GM18511 (cell line): ENCODE results near the gene TARM1.

Source experiments
- ATAC-seq: cut with Tn5 transposase; IDR thresholded peaks from one replicate; pipeline ENCODE4 v1.9.1; 2021; ENCODE audit warnings: mild to moderate bottlenecking, moderate library complexity; ENCODE audit not compliant: unreplicated experiment

Gene TARM1

GRCh38 chr19:54035215-54036178 is 45.7 kb downstream of the TARM1 start:
- no peak for ATAC-seq

DNA sequence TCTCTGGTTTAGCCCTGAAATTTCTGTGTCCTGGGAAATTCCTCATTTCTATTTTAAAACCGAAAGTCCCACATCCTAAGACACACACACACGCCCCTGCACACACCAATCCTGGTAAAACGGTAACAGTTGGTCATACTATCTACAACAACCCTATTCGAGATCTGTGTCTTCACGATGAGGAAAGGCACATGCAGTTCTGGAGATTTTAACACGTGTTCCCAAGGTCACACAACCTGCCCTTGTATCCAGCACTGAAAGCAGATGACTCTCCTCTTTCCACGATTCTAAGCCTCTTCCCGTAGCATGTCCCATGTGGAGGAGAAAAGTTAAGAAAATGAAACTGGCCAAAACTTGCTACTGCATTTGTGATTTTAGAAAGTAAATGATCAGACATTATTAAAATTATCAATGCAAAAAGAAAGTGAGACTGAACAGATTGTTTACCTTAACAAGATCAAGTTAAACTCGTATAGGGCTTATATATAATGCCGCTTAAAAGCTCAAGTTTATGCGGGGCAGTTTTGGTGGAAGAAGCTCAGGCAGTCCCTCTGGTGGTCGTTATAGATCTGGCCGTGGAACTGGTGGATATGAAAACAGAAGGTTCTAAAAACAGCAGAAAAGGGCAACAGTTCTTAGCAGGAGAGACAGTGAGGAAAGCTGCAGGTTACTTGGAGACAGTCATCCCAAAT is 50.1 kb downstream of the TARM1 start:
- ATAC-seq: no peak

DNA sequence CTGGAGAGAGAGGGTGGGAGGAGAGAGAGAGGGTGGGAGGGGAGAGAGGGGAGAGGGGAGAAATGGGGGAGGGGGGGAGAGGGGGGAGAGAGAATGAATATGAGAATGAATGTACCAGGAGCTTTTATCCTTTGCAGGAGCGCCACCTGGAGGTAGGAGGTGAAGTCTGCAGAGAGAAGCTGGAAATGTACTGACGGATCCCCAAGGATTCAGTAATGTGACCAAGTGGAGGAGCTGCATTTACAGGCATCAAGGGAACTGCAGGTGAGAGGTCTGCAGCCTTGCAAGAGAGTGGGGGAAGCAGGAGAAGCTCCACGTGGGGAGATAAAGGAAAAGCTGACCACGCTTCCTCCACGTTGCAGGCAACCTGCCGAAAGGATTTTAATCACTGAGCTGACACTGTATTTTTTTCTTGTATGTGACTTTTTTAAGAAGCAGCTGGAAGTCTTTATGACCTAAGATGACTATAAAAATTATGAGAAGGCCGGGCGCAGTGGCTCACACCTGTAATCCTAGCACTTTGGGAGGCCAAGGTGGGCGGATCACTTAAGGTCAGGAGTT is 51.2 kb downstream of the TARM1 start:
- ATAC-seq: no peak

DNA sequence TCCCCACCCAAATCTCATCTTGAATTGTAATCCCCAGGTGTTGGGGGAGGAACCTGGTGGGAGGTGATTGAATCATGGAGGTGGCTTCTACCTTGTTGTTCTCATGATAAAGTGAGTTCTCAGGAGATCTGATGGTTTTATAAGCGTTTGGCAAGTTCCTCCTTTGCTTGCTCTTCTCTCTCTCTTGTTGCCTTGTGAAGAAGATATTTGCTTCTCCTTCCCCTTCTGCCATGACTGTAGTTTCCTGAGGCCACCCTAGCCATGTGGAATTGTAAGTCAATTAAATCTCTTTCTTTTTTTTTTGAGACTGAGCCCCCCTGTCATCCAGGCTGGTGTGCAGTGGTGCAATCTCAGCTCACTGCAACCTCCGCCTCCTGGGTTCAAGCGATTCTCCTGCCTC is 51.9 kb downstream of the TARM1 start:
- no peak for ATAC-seq

DNA sequence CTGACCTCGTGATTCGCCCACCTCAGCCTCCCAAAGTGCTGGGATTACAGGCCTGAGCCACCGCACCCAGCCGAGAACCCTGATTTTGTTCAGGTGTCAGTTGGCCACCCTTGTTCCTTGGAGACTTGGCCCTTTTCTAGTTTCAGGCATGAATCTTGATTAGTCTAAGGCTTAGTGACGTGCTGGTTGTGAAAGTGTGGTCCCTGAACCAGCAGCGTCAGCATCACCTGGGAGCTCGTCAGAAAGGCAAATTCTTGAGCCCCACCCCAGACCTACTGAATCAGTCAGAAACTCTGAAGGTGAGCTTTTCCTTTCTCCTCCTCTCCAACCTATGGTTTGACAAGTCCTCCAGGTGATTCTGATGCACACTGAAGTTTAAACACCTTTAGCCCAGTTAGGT is 54.5 kb downstream of the TARM1 start:
- ATAC-seq: no peak

DNA sequence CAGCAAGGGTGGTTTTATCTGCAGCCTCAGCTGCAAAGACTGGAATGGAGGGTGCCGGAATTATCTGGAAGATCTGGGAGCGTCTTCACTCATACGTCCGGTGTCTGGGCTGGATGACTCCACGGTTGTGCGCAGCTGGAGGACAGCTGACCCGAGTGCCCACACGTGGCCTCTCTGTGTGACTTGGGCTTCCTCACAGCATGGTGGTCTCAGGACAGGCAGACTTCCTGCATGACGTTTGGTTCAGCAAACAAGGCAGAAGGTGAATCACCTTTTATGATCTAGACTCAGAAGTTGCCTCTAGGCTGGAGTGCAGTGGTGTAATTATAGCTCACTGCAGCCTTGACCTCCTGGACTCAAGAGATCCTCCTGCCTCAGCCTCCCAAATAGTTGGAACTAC is 56.5 kb downstream of the TARM1 start:
- ATAC-seq: no peak

GRCh38 chr19:54023191-54023590 is 58.0 kb downstream of the TARM1 start:
- no peak for ATAC-seq

- no peak for ATAC-seq
Measured at GRCh38 chr19:54021932-54022331, 59.2 kb downstream of the TARM1 start.

- no peak for ATAC-seq
Measured at GRCh38 chr19:54021363-54021762, 59.8 kb downstream of the TARM1 start.
